RWPE1 (cell line): ENCODE results near the gene UNC13C.

Source experiments
- CTCF ChIA-PET: fragments of 350-600 bp; sonication (Branson Sonifier 250); formaldehyde crosslinking; extraction: SDS; loops from one replicate; lab custom pipeline; 2021; lab: Yijun Ruan, JAX
- POLR2A ChIA-PET: fragments of 400-600 bp; formaldehyde crosslinking; extraction: SDS; loops from one replicate; lab custom pipeline; 2020; ENCODE audit warnings: antibody characterized with exemption; ENCODE audit not compliant: low non-redundant PET; lab: Yijun Ruan, JAX
- DNase-seq: peaks from one replicate; pipeline ENCODE4 v3.0.0; 2012; ENCODE audit warnings: low spot score
- H3K27ac ChIP-seq: fragments of 450-650 bp; 2 replicates; pipeline ENCODE4 v1.5.1; 2017
- CTCF ChIP-seq: fragments of 450-650 bp; conservative IDR thresholded peaks from 2 replicates; pipeline ENCODE4 v1.5.1; 2017; ENCODE audit warnings: low read depth, mild to moderate bottlenecking

Gene UNC13C

GRCh38 chr15:54206586-54207321 lies 228.5 kb downstream of the UNC13C start:
- TF ChIP-seq CTCF, result no peak
- ChIA-PET POLR2A (no interaction called here), CTCF (interaction anchor here (0.7 kb wide), 1 partner anchor 312 kb away, joined by 3 read pairs; no protein-coding TSS in a partner anchor)
- no peak for DNase-seq
- no peak overlapping the region for H3K27ac ChIP-seq

GRCh38 chr15:54208786-54209185 lies 230.5 kb downstream of the UNC13C start:
- CTCF ChIA-PET, result no interaction called here
- POLR2A ChIA-PET, result no interaction called here
- no peak overlapping the region for H3K27ac ChIP-seq
- TF ChIP-seq CTCF, result no peak
- no peak for DNase-seq

- CTCF ChIA-PET, result no interaction called here
- no peak overlapping the region for H3K27ac ChIP-seq
- TF ChIP-seq CTCF, result no peak
- POLR2A ChIA-PET, result no interaction called here
- no peak for DNase-seq
Measured at GRCh38 chr15:54212635-54213034, 234.4 kb downstream of the UNC13C start.

- CTCF ChIA-PET, result no interaction called here
Measured at GRCh38 chr15:54226455-54226854, 248.2 kb downstream of the UNC13C start.

GRCh38 chr15:54227569-54227968 lies 249.3 kb downstream of the UNC13C start:
- POLR2A ChIA-PET, result no interaction called here
- CTCF ChIA-PET, result no interaction called here
- no peak overlapping the region for H3K27ac ChIP-seq

More at GRCh38 chr15:54226455-54226854, 248.2 kb downstream of the UNC13C start:
- TF ChIP-seq CTCF, result no peak
- no peak for DNase-seq
- POLR2A ChIA-PET, result no interaction called here
- no peak overlapping the region for H3K27ac ChIP-seq

GRCh38 chr15:54250326-54250725 lies 272.1 kb downstream of the UNC13C start:
- ChIA-PET CTCF (interaction anchor here (0.6 kb wide), 1 partner anchor 114 kb away, joined by 7 read pairs; no protein-coding TSS in a partner anchor), POLR2A (no interaction called here)
- TF ChIP-seq CTCF, result no peak
- no peak for DNase-seq
- H3K27ac ChIP-seq, result no peak overlapping the region

More at GRCh38 chr15:54227569-54227968, 249.3 kb downstream of the UNC13C start:
- no peak for TF ChIP-seq CTCF
- DNase-seq, result no peak
